Common myeloid progenitor, CD34-positive (primary cell): ENCODE data around the gene PLEKHM3. TPM values are rescaled to one million over a fixed set of nuclear protein-coding genes. Genes with fewer than 3 reads are reported as not detected.

Experiments
- CTCF ChIA-PET: fragments of 350-600 bp; sonication (Branson Sonifier 250); formaldehyde crosslinking; loops from one replicate; lab custom pipeline; 2021; ENCODE audit warnings: antibody characterized with exemption; lab: Charles Lee
- POLR2A ChIA-PET: fragments of 350-600 bp; sonication (Branson Sonifier 250); formaldehyde crosslinking; loops from one replicate; lab custom pipeline; 2021; ENCODE audit warnings: antibody characterized with exemption; lab: Charles Lee
- DNase-seq, 3 donors: peaks; one replicate each; pipeline versions ENCODE4 v3.0.0 to v3.0.0-alpha.2; 2013
- H3K27ac ChIP-seq, 2 experiments: 1 replicate in 1 of 2; 2 replicates in 1 of 2; pipeline ENCODE4 v1.7.0; 2013; ENCODE audit warnings: inconsistent platforms in 2 of 2, low read length in 2 of 2, mild to moderate bottlenecking in 2 of 2, low read depth in 1 of 2, moderate library complexity in 1 of 2; ENCODE audit not compliant: severe bottlenecking in 2 of 2, insufficient read depth in 1 of 2, poor library complexity in 1 of 2
- H3K27me3 ChIP-seq, 5 experiments: replicated peaks in 2 of 5; 1 replicate in 3 of 5; 2 replicates in 2 of 5; pipeline versions ENCODE4 v1.6.1 to v1.7.0; 2013; ENCODE audit warnings: low read length in 4 of 5, mild to moderate bottlenecking in 2 of 5, moderate library complexity in 2 of 5, inconsistent platforms in 1 of 5; ENCODE audit not compliant: insufficient read depth in 5 of 5, control insufficient read depth in 4 of 5
- H3K36me3 ChIP-seq, 4 experiments: 1 replicate in 2 of 4; 2 replicates in 2 of 4; pipeline versions ENCODE4 v1.6.1 to v1.7.0; 2013; ENCODE audit warnings: low read length in 3 of 4, control low read depth in 1 of 4, mild to moderate bottlenecking in 1 of 4; ENCODE audit not compliant: control insufficient read depth in 4 of 4, insufficient read depth in 4 of 4
- H3K4me1 ChIP-seq, 4 experiments: 1 replicate in 3 of 4; 2 replicates in 1 of 4; pipeline versions ENCODE4 v1.6.1 to v1.7.1; 2013; ENCODE audit warnings: low read length in 3 of 4, mild to moderate bottlenecking in 3 of 4, control low read depth in 1 of 4, inconsistent platforms in 1 of 4, moderate library complexity in 1 of 4; ENCODE audit not compliant: control insufficient read depth in 4 of 4, insufficient read depth in 4 of 4; ENCODE audit errors: control extremely low read depth in 1 of 4
- H3K4me3 ChIP-seq, 7 experiments: 1 replicate in 4 of 7; 2 replicates in 3 of 7; pipeline versions ENCODE4 v1.5.1 to v1.7.0; 2013; ENCODE audit warnings: mild to moderate bottlenecking in 7 of 7, low read length in 6 of 7, moderate library complexity in 6 of 7, inconsistent platforms in 2 of 7, low read depth in 2 of 7, control low read depth in 1 of 7; ENCODE audit not compliant: insufficient read depth in 4 of 7, control insufficient read depth in 1 of 7; ENCODE audit errors: extremely low read depth in 1 of 7
- H3K9me3 ChIP-seq, 5 experiments: 1 replicate in 4 of 5; 2 replicates in 1 of 5; pipeline versions ENCODE4 v1.6.1 to v1.7.1; 2013; ENCODE audit warnings: low read length in 4 of 5, mild to moderate bottlenecking in 2 of 5, inconsistent platforms in 1 of 5, low read depth in 1 of 5, moderate library complexity in 1 of 5; ENCODE audit not compliant: control insufficient read depth in 4 of 5, insufficient read depth in 2 of 5; ENCODE audit errors: control extremely low read depth in 1 of 5
- WGBS: methylation state at CpG from one replicate; pipeline ENCODE4 v1.1.5; 2013; ENCODE audit not compliant: insufficient coverage; 5-methylcytosine and 5-hydroxymethylcytosine counted together
- polyA plus RNA-seq: library from polyadenylated mRNA; unstranded; fragments of 120-200 nt; gene quantifications from one replicate; pipeline ENCODE4 v1.2.1, GENCODE V29; 2013

The PLEKHM3 gene, protein sequence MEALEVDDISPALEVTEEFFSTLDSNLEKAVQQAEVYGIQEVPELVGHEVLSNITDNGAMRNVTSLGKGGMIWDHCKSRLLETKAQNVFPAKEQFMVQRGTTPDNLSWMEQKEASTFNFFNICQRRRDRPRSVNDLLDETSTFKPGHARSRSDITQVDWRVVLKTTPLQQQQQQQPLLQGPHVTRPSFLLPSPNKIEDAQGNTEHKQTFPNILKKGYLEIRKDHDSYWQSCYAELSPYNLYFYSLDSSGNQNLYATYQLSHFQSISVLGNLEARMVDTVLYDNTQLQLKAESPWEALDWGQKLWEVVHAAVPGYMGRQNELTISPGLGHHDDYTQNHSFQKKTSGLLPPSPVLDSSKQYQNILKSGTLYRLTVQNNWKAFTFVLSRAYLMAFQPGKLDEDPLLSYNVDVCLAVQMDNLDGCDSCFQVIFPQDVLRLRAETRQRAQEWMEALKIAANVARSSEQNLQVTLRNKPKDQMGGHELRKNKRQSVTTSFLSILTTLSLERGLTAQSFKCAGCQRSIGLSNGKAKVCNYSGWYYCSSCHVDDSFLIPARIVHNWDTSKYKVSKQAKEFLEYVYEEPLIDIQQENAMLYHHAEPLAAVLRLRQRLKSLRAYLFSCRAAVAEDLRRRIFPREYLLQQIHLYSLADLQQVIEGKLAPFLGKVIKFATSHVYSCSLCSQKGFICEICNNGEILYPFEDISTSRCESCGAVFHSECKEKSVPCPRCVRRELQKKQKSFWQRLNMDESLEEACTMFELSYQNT
- 9.3 TPM for polyA plus RNA-seq

DNA sequence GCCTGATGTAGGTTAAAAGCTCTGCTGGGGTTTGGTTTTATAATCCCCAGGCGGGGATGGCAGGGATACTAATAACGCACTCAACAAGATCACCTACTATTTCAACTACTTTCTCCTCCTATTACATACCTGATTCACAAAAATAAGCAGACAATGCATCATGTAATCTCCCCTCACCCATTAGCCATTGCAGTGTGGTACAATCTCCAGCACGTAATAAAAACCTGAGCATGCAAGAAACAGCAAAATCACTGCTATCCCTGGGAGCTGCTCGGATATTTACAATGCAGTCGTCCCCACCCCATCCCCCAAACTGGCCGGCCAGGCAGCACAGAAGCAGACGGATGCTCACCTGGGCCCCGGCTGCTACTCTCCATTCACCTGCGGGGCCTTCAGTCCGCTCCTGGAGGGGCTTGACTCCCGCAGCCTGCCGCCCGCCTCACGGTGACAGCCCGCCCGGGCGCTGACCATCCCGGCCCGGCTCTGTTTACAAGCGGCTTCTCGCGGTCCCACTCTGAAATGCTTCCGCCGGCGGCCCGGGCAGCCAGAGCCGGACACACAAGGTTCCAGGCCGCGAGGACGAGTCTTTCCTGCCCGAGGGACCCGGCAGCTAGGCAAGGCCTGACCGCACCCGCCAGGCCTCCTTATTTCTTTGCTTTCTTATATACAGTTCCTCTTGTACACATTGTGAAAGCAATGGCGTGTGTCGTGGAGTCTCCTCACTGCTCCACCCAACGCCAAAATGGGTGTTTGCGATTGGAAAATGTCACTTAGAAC lies at the start of gene PLEKHM3:
TSS of gene PLEKHM3 (minus strand) at position 491 of the 777 bp plus-strand sequence. CDS start 23,888 bp downstream, outside the sequence.
- Histone ChIP-seq H3K4me1 (peaks cover 0 to 16% (median 5%) of the 10 kb centered on the region in 4 experiments), H3K27ac (peak within 1 kb of the TSS; percentile 77 to 81), H3K36me3 (peaks cover 0 to 1% (median under 1%) of the 10 kb centered on the region in 4 experiments), H3K4me3 (peak within 1 kb of the TSS; percentile 80 to 98 (median 90)), H3K9me3 (no peaks in the 10 kb centered on the region), H3K27me3 (no peaks in the 10 kb centered on the region)
- peak; percentile 85 to 90 (median 89) for DNase-seq
- CTCF ChIA-PET, result interaction anchor here (1.0 to 4.2 kb wide), 5 partner anchors 15 to 399 kb away, joined by 3 to 22 read pairs (median 5); partner anchors contain the start of gene METTL21A
- WGBS, result 3% methylated on average over 26 of the region's 38 CpGs
- POLR2A ChIA-PET, result no interaction called here

DNA sequence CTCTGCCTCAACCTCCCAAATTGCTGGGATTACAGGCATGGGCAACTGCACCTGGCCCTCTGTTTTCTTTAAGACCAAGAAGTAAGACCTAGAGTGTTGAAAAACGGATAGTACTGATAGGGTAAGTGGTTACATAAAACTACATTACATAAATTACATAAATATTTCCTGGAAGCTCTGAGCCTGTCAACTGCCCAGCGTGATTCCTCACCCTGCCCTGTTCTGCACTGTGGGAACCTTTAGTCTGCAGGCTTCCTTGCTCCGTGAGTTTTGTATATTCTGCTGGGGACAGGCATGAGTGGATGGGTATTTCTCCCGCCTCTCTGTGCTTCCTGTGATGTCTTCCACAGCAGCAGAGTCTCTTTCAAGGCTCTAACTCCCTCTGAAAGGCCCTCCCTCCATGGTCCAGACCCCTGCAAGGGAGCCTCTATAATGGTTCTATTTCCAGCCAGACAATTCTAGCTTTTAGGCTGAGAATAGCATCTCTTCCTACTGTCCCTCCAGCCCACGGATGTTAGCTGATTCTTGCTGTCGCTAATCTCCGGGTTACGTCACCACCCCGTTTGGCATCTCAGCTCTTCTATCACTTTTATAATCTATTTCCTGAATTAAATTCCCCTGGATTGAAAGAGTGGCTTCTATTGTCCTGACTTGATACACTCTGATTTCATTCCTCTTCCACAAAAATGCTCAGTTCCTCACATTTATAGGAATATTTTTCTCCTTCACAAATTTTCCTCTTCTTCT lies 49.5 kb upstream of the PLEKHM3 start:
- Histone ChIP-seq H3K27me3 (no peaks in the 10 kb centered on the region), H3K9me3 (peaks cover 0 to 3% (median 0%) of the 10 kb centered on the region in 5 experiments), H3K36me3 (no peaks in the 10 kb centered on the region), H3K4me3 (no peak overlapping the region), H3K27ac (no peak overlapping the region), H3K4me1 (peaks cover 0 to 3% (median 0%) of the 10 kb centered on the region in 4 experiments)
- POLR2A ChIA-PET, result no interaction called here
- CTCF ChIA-PET, result interaction anchor here (0.8 to 3.2 kb wide), 8 partner anchors 15 to 329 kb away, joined by 3 to 21 read pairs (median 4); no protein-coding TSS in a partner anchor
- WGBS, result 68% methylated on average over 6 of the region's 9 CpGs
- DNase-seq, result no peak

DNA sequence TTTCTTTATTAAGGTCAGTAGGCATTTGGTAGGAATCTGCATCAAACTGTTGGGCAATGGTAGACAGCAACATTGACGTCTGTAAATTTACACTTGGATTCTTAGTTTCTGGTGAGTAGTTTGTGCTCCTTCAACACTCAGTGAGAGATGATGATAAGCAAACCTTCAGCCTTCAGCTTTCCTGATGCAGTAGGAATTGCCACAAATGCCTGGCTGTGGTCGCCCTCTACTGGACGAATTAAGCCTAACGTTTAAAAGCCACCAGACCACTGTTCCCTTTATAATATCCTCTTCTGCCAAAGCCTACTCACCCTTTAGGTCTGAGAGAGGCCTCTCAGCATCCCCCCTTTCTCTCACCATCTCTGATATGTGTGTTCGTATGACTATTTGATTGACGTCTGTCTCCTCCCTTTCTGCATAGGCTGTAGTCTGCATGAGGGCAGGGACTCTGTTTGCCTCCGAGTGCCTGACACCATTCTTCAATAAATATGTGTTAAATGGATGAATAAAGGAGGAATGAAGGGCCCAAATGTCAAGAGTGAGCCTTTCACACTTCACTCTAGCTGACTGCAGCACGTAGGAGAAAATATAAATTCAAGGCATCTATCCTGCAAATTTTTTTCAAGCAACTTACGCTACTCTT lies 47.0 kb upstream of the PLEKHM3 start:
- no peaks in the 10 kb centered on the region for H3K36me3 ChIP-seq
- 0% methylated on average over 1 of the region's 9 CpGs for WGBS
- no peaks in the 10 kb centered on the region for H3K9me3 ChIP-seq
- POLR2A ChIA-PET, result no interaction called here
- no peaks in the 10 kb centered on the region for H3K27me3 ChIP-seq
- CTCF ChIA-PET, result interaction anchor here (0.6 to 3.2 kb wide), 15 partner anchors 13 to 439 kb away, joined by 3 to 24 read pairs (median 3); no protein-coding TSS in a partner anchor
- H3K4me1 ChIP-seq, result peaks cover 0 to 3% (median 0%) of the 10 kb centered on the region in 4 experiments
- no peak overlapping the region for H3K4me3 ChIP-seq
- no peak overlapping the region for H3K27ac ChIP-seq
- DNase-seq, result peak; percentile 71 to 83 (median 77)

DNA sequence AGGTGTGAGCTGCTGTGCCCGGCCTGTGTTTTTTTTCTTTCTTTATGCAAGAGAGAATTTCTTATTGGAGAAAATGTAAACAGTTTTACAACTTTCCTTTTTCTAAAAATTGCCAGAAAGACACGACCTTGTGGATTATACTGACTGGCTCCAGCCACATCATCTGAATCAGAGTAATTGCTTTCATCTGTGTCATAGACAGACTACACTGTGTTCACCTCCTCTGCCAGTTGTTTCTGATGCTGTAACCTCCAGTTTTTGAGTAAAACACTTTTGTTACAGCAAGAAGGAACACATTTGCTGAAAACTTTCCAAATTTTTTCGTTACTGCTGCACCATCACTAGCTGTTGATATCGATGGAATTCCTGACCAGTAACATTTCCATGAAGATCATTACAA lies 43.9 kb upstream of the PLEKHM3 start:
- Histone ChIP-seq H3K9me3 (no peaks in the 10 kb centered on the region), H3K4me1 (peaks cover 0 to 7% (median 6%) of the 10 kb centered on the region in 4 experiments), H3K4me3 (no peak overlapping the region), H3K27me3 (no peaks in the 10 kb centered on the region), H3K36me3 (no peaks in the 10 kb centered on the region), H3K27ac (no peak overlapping the region)
- 84% methylated on average over 3 of the region's 4 CpGs for WGBS
- CTCF ChIA-PET, result interaction anchor here (0.6 to 2.8 kb wide), 7 partner anchors 8 to 323 kb away, joined by 3 to 15 read pairs (median 4); no protein-coding TSS in a partner anchor
- DNase-seq, result no peak
- POLR2A ChIA-PET, result no interaction called here

DNA sequence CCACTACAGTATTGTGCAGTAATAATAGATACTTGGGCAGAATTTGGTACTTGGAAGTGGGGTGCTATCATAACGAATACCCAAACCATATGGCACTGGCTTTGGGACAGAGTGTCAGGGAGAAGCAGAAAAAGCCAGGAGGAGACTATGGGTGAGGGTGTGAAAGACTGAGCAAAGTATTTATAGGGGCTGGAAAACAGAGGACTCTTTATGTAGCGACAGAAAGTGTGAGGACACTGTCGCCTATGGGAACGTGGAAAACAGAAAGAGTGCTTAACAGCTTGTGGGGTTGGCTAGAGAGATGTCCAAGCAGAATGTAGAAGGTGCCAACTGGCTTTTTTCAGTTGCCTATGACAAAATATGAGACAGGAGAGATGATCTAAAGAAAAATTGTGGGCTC lies 40.7 kb upstream of the PLEKHM3 start:
- WGBS, result 95% methylated on average over 4 of the region's 4 CpGs
- CTCF ChIA-PET, result interaction anchor here (1.2 kb wide), 1 partner anchor 12 kb away, joined by 3 read pairs; no protein-coding TSS in a partner anchor
- Histone ChIP-seq H3K4me3 (no peak overlapping the region), H3K4me1 (peaks cover 0 to 11% (median 9%) of the 10 kb centered on the region in 4 experiments), H3K9me3 (no peaks in the 10 kb centered on the region), H3K36me3 (no peaks in the 10 kb centered on the region), H3K27me3 (no peaks in the 10 kb centered on the region), H3K27ac (no peak overlapping the region)
- POLR2A ChIA-PET, result no interaction called here
- DNase-seq, result no peak

DNA sequence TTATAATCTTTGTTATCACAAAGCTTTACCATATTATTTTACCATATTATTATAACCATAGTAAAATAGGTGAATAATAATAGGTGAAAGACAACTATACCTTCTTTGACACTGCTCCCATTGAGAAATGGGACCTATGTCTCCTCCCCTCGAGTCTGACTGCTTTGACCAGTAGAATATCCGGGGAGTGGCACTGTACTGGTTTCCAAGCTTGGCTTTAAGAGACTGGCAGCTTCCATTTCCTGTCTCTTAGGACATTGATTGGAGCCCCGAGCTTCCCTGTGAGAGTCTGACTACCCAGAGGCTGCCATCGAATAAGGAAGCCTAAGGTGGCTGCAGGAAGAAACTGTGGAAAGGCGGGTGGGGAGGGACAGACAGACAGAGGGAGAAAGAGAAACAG lies 40.1 kb upstream of the PLEKHM3 start:
- CTCF ChIA-PET, result interaction anchor here (0.9 to 1.2 kb wide), 4 partner anchors 10 to 320 kb away, joined by 3 read pairs; no protein-coding TSS in a partner anchor
- POLR2A ChIA-PET, result no interaction called here

More for the DNA sequence above, 40.1 kb upstream of the PLEKHM3 start:
- H3K27me3 ChIP-seq, result no peaks in the 10 kb centered on the region
- H3K9me3 ChIP-seq, result no peaks in the 10 kb centered on the region
- no peak overlapping the region for H3K27ac ChIP-seq
- H3K4me3 ChIP-seq, result no peak overlapping the region
- no peaks in the 10 kb centered on the region for H3K36me3 ChIP-seq
- H3K4me1 ChIP-seq, result peaks cover 0 to 11% (median 9%) of the 10 kb centered on the region in 4 experiments
- DNase-seq, result no peak
- WGBS, result 92% methylated on average over 5 of the region's 5 CpGs
